HT-29 (cell line): ENCODE measurements around the gene FGD6. TPM values are rescaled to one million over a fixed set of nuclear protein-coding genes. Genes with fewer than 3 reads are reported as not detected.
A peak's percentile ranks its signal among the peaks of the same experiment; 100 is the strongest.
"Not testable (repeated sequence)": the region's sequence is repeated elsewhere in the genome, so short reads cannot be mapped to it uniquely, and the experiment has no call there.

ENCODE experiments used
- DNase-seq: peaks from one replicate; pipeline ENCODE4 v3.0.0-alpha.2; 2015; ENCODE audit warnings: low spot score
- total RNA-seq: library from RNA; depleted of rRNA; stranded (reverse); fragments of >200 nt; shearing (Covaris generic); gene quantifications from 2 replicates; pipeline ENCODE4 v1.2.3, GENCODE V29; 2014

Gene FGD6
- total RNA-seq, 1 experiment from 2014 or later = 3.7 TPM

- DNase-seq = no peak
Measured at GRCh38 chr12:95205016-95205624, 12.1 kb downstream of the FGD6 start.

- DNase-seq = peak; percentile 95
Measured at GRCh38 chr12:95204141-95204866, 13.0 kb downstream of the FGD6 start.

- DNase-seq = no peak
Measured at GRCh38 chr12:95203487-95204030, 13.7 kb downstream of the FGD6 start.

- DNase-seq = peak; percentile 18
Measured at GRCh38 chr12:95202691-95203486, 14.4 kb downstream of the FGD6 start.

- peak; percentile 68 for DNase-seq
Measured at GRCh38 chr12:95201056-95201670, 16.1 kb downstream of the FGD6 start.

- peak; percentile 32 for DNase-seq
Measured at GRCh38 chr12:95200128-95200894, 17.0 kb downstream of the FGD6 start.

- DNase-seq = no peak
Measured at GRCh38 chr12:95198914-95199313, 18.4 kb downstream of the FGD6 start.

- DNase-seq = no peak
Measured at GRCh38 chr12:95197636-95198035, 19.6 kb downstream of the FGD6 start.

GRCh38 chr12:95196875-95197569 lies 20.2 kb downstream of the FGD6 start:
- not testable (repeated sequence) for DNase-seq

GRCh38 chr12:95195122-95195521 lies 22.1 kb downstream of the FGD6 start:
- no peak for DNase-seq

- DNase-seq = no peak
Measured at GRCh38 chr12:95193139-95193538, 24.1 kb downstream of the FGD6 start.

- no peak for DNase-seq
Measured at GRCh38 chr12:95192271-95192670, 25.0 kb downstream of the FGD6 start.

GRCh38 chr12:95191060-95191696 lies 26.1 kb downstream of the FGD6 start:
- DNase-seq = no peak

- DNase-seq = no peak
Measured at GRCh38 chr12:95187865-95188415, 29.3 kb downstream of the FGD6 start.

GRCh38 chr12:95185854-95186253 lies 31.4 kb downstream of the FGD6 start:
- DNase-seq = no peak

- no peak for DNase-seq
Measured at GRCh38 chr12:95185072-95185471, 32.2 kb downstream of the FGD6 start.

GRCh38 chr12:95184121-95184520 lies 33.1 kb downstream of the FGD6 start:
- no peak for DNase-seq

- no peak for DNase-seq
Measured at GRCh38 chr12:95182868-95183415, 34.3 kb downstream of the FGD6 start.

- no peak for DNase-seq
Measured at GRCh38 chr12:95181103-95181502, 36.2 kb downstream of the FGD6 start.
